ENCODE results near the gene XBP1. TPM values are rescaled to one million over a fixed set of nuclear protein-coding genes. Genes with fewer than 3 reads are reported as not detected.

The XBP1 gene
- total and polyA plus RNA-seq, 5 donors = 53.0 to 140 (median 83.9) TPM

DNA sequence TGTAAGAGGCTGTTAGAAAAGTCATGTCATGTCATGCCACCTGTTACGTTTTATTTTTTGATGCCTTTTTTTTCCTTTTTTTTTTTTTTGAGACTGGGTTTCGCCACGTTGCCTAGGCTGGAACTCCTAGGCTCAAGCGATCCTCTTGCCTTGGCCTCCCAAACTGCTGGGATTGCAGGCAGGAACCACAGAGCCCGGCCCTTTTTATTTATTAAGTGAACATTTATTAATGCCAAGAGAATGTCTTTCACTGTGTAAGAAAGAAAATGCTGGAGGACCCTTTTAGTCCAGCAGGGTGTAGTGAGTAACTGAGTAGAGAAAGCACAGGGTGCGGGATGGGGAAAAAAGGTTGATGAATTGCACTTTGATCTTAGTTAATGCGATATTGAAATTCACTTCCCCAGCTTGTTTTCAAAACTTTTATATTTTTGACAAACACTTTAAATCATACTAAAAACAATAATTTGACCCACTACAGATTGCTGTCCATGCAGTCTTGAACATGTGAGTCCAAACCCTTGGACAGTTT, 2.3 kb upstream of the XBP1 start:
- Histone ChIP-seq H3K4me1 (ENCODE audit: control insufficient read depth, insufficient read depth, low read length) (no peaks in the 10 kb centered on the region), H3K27me3 (ENCODE audit: control insufficient read depth, insufficient read depth) (no peaks in the 10 kb centered on the region), H3K9me3 (ENCODE audit: control insufficient read depth, low read length) (no peaks in the 10 kb centered on the region), H3K4me3 (ENCODE audit: low read length) (no peak overlapping the region), H3K27ac (ENCODE audit: low read length) (no peak overlapping the region)
- ATAC-seq (no peak), DNase-seq (no peak)
- WGBS = 79% methylated on average over 7 of the region's 7 CpGs
- intact Hi-C loops (cut with DNase I) = no loop called here

DNA sequence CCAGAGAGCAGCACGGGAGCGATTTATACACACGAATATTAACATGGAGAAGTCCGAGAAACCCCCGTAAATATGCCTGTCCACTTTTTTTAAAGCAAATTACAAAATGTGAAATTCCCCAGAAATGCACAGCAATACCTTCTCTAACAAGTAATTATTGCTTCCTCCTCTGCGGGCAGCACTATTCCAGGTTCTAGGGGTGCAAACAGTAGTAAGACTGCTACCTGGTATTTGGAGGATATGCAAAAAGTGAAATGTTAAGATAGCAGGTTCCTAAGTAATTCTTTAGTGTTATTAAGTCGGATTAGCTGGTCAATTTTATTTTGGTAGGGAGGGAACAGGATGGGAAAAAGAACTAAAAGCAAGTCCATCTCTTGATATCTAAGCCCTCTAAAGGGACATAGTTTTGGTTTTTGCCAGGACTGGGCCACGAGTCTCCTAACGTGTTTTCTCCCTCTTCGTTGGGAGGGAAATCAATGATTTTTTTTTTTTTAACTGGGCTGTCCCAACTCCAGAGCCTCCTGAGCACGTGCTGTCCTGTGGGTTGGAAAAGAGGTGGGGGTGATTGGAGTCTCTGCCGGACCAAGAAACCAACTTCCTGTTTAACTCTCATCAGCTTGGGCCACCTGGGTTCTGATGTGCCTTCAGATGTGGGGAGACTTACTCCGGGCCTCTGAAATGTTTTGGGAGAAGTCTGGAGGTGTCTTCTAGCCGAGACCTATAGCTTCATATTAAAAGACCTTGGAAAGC, 1.7 kb upstream of the XBP1 start:
- DNase-seq = no peak

DNA sequence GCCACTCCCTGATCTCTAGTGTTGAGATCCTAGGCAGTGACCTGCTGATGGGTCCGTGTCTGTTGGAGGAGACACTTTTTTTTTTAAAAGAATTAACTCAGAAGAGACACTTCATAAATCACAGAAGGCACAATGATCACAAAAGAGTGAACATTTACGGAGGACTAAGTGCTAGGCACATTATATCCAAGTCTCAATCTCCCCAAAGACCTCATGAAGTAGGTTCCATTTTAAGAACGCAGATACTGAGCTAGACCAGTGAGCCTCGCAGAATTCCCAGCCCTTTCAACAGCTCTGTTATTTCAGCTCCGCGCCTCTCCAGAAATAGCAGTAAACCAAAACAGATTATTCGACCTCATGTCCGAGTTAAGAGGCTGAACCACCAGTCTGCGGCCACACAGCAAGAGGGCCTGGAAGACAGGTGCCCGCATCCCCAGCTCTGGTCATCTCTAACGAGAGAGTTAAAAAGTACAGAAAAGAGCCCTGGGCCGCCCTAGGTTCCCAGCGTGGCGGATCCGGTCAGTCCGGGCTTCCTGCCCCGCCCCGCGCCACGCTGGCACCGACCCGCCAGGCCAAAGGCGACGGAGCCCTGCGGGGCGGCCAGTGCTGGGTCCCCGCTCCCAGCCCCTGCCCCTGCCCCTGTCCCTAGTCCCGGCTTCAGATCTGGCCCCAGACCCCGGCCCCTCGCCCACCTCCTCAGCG, 612 bp downstream of the XBP1 start:
- Histone ChIP-seq H3K4me1 (ENCODE audit: control insufficient read depth, insufficient read depth, low read length) (no peaks in the 10 kb centered on the region), H3K9me3 (ENCODE audit: control insufficient read depth, low read length) (no peaks in the 10 kb centered on the region), H3K27me3 (ENCODE audit: control insufficient read depth, insufficient read depth) (no peaks in the 10 kb centered on the region), H3K27ac (ENCODE audit: low read length) (peak overlapping the region; percentile 86), H3K4me3 (ENCODE audit: low read length) (peak overlapping the region; percentile 82)
- ATAC-seq = peak; percentile 91 to 92
- WGBS = 0% methylated on average over 31 of the region's 31 CpGs
- intact Hi-C loops (cut with DNase I) = no loop called here
- DNase-seq = peak; percentile 83 to 92 (median 92)

More for the DNA sequence above, 1.7 kb upstream of the XBP1 start:
- Histone ChIP-seq H3K27ac (ENCODE audit: low read length) (no peak overlapping the region), H3K4me1 (ENCODE audit: control insufficient read depth, insufficient read depth, low read length) (no peaks in the 10 kb centered on the region), H3K4me3 (ENCODE audit: low read length) (peak overlapping the region; percentile 21), H3K27me3 (ENCODE audit: control insufficient read depth, insufficient read depth) (no peaks in the 10 kb centered on the region), H3K9me3 (ENCODE audit: control insufficient read depth, low read length) (no peaks in the 10 kb centered on the region)
- ATAC-seq = no peak
- intact Hi-C loops (cut with DNase I) = no loop called here
- WGBS = 53% methylated on average over 14 of the region's 14 CpGs

DNA sequence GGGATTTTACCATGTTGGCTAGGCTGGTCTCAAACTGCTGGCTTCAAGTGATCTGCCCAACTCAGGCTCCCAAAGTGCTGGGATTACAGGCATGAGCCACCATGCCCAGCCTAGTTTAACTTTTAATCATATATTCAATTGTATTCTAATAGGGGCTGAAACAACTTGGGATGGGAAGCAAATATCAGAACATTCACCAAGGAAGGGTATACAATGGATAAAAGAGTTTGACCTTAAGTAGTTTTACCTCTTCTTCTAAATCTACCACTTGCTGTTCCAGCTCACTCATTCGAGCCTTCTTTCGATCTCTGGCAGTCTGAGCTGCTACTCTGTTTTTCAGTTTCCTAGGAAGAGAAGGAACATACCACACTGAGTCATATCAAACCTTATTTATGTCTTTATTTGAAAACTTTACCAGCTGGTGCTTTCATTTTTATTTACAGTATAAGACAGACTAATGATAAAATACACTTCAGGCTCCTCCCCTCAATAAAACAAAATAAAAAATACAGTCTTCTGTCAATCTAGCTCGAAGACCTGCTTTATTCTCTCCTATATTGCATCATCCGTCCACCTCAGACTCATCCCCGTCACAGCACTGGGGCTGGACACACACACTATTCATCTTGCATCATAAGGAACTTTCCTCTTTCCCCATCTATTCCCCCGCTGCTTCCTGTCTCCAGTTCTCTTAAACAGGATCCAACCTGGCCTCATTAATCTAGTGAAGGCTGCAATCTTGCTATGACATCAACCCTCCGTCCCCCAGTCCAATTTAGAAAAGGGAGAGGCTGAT, 1.4 kb downstream of the XBP1 start:
- Histone ChIP-seq H3K27me3 (ENCODE audit: control insufficient read depth, insufficient read depth) (no peaks in the 10 kb centered on the region), H3K4me3 (ENCODE audit: low read length) (peak overlapping the region; percentile 82), H3K4me1 (ENCODE audit: control insufficient read depth, insufficient read depth, low read length) (no peaks in the 10 kb centered on the region), H3K27ac (ENCODE audit: low read length) (peak overlapping the region; percentile 86), H3K9me3 (ENCODE audit: control insufficient read depth, low read length) (no peaks in the 10 kb centered on the region)
- 3% methylated on average over 7 of the region's 7 CpGs for WGBS
- ATAC-seq = peak; percentile 17 to 60
- DNase-seq = peak in 1 of 3 donors; percentile 47
- intact Hi-C loops (cut with DNase I) = no loop called here

DNA sequence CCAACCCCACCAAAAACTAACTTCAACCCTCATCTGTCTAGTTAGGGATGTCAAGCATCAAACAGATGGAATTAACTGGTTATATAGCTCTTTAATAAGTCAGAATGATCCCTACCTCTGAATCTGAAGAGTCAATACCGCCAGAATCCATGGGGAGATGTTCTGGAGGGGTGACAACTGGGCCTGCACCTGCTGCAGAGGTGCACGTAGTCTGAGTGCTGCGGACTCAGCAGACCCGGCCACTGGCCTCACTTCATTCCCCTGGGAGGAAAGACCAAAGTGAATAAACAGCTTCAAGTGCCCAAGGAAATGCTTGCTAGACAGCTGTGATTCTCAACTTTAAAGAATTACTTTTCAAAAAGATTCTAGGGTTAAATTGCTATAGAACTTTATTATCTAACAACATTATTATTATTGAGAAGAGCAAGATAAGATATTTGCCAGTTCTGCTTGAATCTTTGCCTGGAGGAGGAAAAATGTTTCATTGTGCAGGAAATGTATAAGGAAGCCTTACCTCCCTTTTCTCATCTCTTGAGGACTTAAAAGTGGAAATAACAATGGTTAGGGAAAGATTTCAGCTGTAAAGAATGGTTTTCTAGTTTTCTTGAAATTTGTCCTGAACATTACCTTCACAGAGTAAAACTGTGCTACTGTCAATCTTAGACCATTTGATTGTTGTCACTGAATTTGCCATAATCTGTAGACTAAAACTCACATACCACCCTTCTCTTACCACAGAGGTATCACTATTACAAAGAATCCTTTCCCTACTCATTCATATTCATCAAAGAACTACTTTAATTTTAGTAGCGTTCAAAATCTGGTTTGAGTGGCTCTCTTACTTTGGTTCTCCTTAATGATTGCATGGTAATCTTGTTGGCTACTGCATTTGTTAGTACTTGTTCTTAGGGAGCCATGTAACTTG, 4.2 kb downstream of the XBP1 start:
- Histone ChIP-seq H3K9me3 (ENCODE audit: control insufficient read depth, low read length) (no peaks in the 10 kb centered on the region), H3K27me3 (ENCODE audit: control insufficient read depth, insufficient read depth) (no peaks in the 10 kb centered on the region), H3K4me1 (ENCODE audit: control insufficient read depth, insufficient read depth, low read length) (peaks cover 2% of the 10 kb centered on the region), H3K4me3 (ENCODE audit: low read length) (no peak overlapping the region), H3K27ac (ENCODE audit: low read length) (no peak overlapping the region)
- ATAC-seq (no peak), DNase-seq (no peak)
- intact Hi-C loops (cut with DNase I) = no loop called here
- 74% methylated on average over 5 of the region's 5 CpGs for WGBS

DNA sequence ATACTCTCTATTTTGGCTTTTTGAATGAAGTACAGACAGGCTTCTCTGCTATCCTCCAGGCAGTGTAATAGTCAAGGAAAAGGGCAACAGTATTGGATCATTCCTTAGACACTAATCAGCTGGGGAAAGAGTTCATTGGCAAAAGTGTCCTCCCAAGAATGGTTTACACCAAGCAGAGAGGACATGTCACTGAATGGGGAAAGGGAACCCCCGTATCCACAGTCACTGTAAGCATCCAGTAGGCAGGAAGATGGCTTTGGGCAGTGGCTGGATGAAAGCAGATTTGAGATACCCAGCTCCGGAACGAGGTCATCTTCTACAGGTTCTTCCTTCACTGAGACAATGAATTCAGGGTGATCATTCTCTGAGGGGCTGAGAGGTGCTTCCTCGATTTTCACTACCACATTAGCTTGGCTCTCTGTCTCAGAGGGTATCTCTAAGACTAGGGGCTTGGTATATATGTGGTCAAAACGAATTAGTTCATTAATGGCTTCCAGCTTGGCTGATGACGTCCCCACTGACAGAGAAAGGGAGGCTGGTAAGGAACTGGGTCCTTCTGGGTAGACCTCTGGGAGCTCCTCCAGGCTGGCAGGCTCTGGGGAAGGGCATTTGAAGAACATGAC, 5.2 kb downstream of the XBP1 start:
- DNase-seq (no peak), ATAC-seq (no peak)
- 74% methylated on average over 6 of the region's 6 CpGs for WGBS
- no peak overlapping the region for H3K4me3 ChIP-seq (ENCODE audit: low read length)
- no peak overlapping the region for H3K27ac ChIP-seq (ENCODE audit: low read length)
- no peaks in the 10 kb centered on the region for H3K27me3 ChIP-seq (ENCODE audit: control insufficient read depth, insufficient read depth)
- H3K4me1 ChIP-seq (ENCODE audit: control insufficient read depth, insufficient read depth, low read length) = peaks cover 2% of the 10 kb centered on the region
- H3K9me3 ChIP-seq (ENCODE audit: control insufficient read depth, low read length) = no peaks in the 10 kb centered on the region
- intact Hi-C loops (cut with DNase I) = no loop called here

DNA sequence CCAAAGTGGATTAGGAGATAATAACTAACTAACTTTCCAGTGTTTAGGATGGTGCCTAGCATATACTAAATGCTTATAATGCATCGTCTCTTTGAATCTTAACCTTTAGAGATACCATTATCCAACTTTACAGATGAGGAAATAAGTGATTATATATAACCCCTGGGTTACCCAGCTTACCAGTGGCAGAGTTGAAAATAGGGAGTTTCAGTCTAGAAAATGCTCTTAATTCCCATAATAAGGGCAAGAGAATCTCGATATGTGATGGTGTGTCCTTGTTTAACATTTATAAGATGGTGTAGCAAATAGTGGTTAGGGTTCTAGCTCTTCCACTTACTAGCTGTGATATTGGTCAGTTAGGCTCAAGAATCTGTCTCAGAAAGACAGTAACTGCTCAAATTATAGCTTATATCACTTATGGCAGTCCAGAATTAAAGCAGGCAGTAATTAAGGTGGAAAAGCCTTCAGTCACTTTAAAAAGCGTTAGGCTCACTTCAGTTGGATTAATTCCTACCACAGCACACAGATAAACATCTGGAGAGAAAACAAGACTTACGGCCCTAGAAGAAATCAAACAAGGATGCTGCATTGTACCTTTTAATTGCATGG, 6.3 kb downstream of the XBP1 start:
- no peak overlapping the region for H3K4me3 ChIP-seq (ENCODE audit: low read length)
- WGBS = 68% methylated on average over 4 of the region's 4 CpGs
- H3K27me3 ChIP-seq (ENCODE audit: control insufficient read depth, insufficient read depth) = no peaks in the 10 kb centered on the region
- intact Hi-C loops (cut with DNase I) = no loop called here
- ATAC-seq (no peak), DNase-seq (no peak)
- no peak overlapping the region for H3K27ac ChIP-seq (ENCODE audit: low read length)
- H3K9me3 ChIP-seq (ENCODE audit: control insufficient read depth, low read length) = no peaks in the 10 kb centered on the region
- H3K4me1 ChIP-seq (ENCODE audit: control insufficient read depth, insufficient read depth, low read length) = peaks cover 2% of the 10 kb centered on the region

DNA sequence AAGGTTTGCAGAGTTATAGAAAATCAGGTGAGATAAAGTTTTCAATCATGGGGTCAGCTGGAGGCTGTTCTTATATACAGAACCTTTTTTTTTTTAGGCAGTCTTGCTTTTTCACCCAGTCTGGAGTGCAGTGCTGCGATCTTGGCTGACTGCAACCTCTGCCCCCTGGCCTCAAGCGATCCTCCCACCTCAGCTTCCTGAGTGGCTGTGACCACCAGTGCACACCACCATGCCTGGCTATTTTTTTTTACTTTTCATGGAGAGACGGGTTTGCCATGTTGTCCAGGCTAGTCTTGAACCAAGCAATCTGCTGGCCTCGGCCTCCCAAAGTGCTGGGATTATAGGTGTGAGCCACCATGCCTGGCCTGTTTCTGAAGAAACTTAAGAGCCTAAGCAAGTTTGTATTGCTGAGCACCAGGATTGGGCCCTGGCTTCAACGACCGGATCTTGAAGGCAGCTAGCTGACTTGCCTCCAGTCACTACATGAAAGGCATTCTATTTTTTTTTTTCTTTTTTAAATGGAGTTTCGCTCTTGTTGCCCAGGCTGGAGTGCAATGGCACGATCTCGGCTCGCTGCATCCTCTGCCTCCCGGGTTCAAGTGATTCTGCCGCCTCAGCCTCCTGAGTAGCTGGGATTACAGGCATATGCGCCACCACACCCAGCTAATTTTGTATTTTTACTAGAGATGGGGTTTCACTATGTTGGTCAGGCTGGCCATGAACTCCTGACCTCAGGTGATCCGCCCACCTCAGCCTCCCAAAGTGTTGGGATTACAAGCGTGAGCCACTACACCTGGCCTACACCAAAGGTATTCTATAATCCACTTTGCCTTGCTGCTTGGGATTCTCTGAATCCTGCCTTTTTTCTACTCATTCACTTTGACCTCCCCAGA, 7.6 kb downstream of the XBP1 start:
- WGBS = 87% methylated on average over 15 of the region's 15 CpGs
- intact Hi-C loops (cut with DNase I) = no loop called here
- H3K27me3 ChIP-seq (ENCODE audit: control insufficient read depth, insufficient read depth) = no peaks in the 10 kb centered on the region
- no peaks in the 10 kb centered on the region for H3K9me3 ChIP-seq (ENCODE audit: control insufficient read depth, low read length)
- no peak overlapping the region for H3K4me3 ChIP-seq (ENCODE audit: low read length)
- ATAC-seq (peak in 1 of 2 donors; percentile 29), DNase-seq (no peak)
- H3K27ac ChIP-seq (ENCODE audit: low read length) = no peak overlapping the region
- peaks cover 2% of the 10 kb centered on the region for H3K4me1 ChIP-seq (ENCODE audit: control insufficient read depth, insufficient read depth, low read length)

DNA sequence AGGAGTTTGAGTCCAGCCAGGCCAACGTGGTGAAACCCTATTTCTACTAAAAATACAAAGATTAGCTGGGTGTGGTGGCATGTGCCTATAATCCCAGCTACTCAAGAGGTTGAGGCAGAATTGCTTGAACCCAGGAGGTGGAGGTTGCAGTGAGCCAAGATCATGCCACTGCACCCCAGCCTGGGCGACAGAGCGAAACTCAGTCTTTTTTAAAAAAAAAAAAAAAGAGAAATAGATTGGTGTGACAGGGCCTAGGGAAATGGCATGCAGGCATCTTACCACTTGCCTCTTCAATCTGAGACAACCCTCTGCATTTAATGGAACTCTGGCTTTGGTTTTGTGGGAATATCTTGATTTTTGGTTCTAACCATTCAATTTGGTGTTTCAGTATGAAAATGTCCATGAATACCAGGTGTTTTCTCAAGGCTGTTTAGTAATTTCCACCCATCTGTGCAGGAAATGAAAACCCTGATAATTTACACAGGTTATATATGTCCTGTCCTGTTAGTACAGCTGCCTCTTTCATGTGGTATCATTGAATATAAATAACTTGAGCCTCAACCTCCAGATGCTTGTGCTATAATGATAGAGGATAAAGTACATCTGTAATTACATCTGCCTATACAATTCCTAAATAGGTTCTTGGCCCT, 8.4 kb downstream of the XBP1 start:
- Histone ChIP-seq H3K27ac (ENCODE audit: low read length) (no peak overlapping the region), H3K4me1 (ENCODE audit: control insufficient read depth, insufficient read depth, low read length) (peaks cover 2% of the 10 kb centered on the region)

More for the DNA sequence above, 8.4 kb downstream of the XBP1 start:
- no peaks in the 10 kb centered on the region for H3K27me3 ChIP-seq (ENCODE audit: control insufficient read depth, insufficient read depth)
- WGBS = 64% methylated on average over 3 of the region's 3 CpGs
- no peak for DNase-seq
- ATAC-seq = no peak
- intact Hi-C loops (cut with DNase I) = no loop called here
- H3K4me3 ChIP-seq (ENCODE audit: low read length) = no peak overlapping the region
- H3K9me3 ChIP-seq (ENCODE audit: control insufficient read depth, low read length) = no peaks in the 10 kb centered on the region
